LNCAP (cell line): ENCODE results near the gene MAMSTR.

Experiments
- TF ChIP-seq, protein P1 (sequence below): fragments of 450-650 bp; IDR thresholded peaks from 2 replicates; pipeline ENCODE4 v1.5.1; 2017; ENCODE audit warnings: mild to moderate bottlenecking

Gene MAMSTR

GRCh38 chr19:48670699-48671445, 48.7 kb downstream of the MAMSTR start:
- TF ChIP-seq, protein P1, sequence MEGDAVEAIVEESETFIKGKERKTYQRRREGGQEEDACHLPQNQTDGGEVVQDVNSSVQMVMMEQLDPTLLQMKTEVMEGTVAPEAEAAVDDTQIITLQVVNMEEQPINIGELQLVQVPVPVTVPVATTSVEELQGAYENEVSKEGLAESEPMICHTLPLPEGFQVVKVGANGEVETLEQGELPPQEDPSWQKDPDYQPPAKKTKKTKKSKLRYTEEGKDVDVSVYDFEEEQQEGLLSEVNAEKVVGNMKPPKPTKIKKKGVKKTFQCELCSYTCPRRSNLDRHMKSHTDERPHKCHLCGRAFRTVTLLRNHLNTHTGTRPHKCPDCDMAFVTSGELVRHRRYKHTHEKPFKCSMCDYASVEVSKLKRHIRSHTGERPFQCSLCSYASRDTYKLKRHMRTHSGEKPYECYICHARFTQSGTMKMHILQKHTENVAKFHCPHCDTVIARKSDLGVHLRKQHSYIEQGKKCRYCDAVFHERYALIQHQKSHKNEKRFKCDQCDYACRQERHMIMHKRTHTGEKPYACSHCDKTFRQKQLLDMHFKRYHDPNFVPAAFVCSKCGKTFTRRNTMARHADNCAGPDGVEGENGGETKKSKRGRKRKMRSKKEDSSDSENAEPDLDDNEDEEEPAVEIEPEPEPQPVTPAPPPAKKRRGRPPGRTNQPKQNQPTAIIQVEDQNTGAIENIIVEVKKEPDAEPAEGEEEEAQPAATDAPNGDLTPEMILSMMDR = no peak

DNA sequence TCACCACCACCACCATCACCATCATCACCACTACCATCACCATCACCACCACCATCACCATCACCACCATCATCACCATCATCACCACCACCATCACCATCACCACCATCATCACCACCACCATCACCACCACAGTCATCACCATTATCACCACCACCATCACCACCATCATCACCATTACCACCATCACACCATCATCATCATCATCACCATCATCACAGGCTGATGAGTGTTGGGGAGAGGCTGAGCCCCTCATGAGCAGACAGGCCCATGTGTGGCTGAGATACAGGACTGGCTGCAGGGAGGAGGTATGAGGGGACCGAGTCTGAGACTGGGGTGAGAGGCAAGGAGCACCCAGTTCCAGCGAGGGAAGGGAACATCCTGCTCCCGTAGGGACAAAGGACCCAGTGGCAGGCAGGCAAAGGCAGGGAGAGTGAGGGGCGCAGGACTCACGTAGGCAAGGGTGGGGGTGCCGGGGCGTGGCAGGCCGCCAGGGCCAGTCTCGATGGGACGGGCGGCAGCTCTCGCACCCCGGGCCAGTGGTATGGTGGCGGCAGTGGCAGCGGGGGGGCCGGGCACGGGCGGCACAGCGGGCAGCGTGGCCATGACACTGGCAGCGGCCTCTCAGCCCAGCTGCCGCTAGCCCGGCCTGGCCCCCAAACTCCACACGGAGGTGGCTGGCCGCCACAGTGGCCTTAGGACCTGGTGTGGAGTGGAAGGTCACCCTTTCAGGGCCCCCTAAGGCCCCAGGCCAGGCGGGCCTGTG, 49.4 kb downstream of the MAMSTR start:
- TF ChIP-seq, protein P1 = no peak

DNA sequence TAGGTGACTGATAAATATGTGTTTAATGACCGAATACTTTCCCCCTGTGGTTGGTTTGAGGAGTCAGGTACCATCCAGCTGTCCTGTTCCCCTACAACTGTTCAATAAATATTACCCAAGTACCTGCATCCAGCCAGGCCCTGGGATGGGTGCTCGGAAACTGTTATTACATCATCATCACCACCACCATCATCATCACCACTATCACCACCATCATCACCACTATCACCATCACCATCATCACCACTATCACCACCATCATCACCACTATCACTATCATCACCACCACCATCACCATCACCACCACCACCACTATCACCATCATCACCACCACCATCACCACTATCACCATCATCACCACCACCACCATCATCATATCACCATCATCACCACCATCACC, 50.8 kb downstream of the MAMSTR start:
- TF ChIP-seq, protein P1 = no peak

DNA sequence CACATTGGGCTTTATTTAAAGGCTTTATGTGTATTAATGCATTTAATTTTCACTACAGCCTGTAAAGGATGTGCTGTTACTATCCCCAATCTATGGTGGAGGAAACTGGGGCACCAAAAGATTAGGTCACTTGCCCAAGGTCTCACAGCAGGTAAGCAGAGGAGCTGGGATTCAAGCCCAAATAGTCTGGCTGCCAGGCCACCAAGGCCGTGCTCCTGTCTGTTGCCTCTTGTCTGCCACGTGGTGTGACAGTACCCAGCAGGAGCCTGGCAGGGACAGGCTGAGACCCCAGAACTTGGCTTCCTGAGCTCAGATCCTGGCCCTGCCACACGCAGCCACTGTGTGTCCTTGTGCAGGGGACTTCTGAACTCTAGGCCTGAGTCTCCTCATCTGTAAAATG, 51.2 kb downstream of the MAMSTR start:
- TF ChIP-seq, protein P1 = no peak

DNA sequence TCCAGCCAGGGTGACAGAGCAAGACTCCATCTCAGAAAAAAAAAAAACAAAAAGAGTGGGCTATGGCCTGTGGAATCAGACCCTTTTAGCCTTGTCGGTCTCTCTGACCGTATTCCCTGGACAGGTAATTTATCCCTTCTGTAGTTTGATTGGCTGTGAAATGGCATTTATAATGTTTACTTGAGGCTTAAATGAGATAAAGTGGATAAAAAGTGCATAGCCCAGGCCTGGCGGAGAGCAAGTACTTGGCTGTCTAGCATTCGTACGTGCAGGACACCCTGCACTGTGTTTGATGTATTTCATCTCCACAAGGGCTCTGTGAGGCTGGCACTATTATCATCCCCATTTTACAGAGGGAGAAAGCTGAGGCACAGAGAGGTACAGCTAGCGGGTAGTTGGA, 53.7 kb downstream of the MAMSTR start:
- TF ChIP-seq, protein P1 = no peak

GRCh38 chr19:48664476-48664875, 55.0 kb downstream of the MAMSTR start:
- TF ChIP-seq, protein P1 = no peak

- TF ChIP-seq, protein P1 = no peak
Measured at GRCh38 chr19:48663667-48664066, 55.9 kb downstream of the MAMSTR start.
